ENCODE measurements around the gene RPS21.

DNA sequence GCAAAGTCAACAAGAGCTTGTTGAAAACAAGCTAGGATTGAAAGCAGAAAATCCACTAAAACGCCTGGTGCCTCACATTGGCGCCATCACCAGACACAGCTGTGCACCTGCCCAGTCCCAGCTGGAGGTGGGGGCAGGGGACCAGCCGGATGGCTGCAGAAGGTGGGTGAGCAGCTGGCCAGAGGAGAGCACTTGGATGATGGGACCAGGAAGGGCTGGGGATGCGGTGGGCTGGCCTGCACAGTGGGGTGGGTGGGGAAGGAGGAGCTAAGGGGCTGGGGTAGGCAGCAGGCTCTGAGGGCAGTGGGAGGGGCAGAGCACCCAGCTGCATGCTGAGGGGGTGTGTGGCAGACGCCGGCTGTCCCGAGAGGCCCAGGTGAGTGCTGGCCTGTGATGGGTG, 13.1 kb downstream of the RPS21 start:
- TF ChIP-seq, protein P1, sequence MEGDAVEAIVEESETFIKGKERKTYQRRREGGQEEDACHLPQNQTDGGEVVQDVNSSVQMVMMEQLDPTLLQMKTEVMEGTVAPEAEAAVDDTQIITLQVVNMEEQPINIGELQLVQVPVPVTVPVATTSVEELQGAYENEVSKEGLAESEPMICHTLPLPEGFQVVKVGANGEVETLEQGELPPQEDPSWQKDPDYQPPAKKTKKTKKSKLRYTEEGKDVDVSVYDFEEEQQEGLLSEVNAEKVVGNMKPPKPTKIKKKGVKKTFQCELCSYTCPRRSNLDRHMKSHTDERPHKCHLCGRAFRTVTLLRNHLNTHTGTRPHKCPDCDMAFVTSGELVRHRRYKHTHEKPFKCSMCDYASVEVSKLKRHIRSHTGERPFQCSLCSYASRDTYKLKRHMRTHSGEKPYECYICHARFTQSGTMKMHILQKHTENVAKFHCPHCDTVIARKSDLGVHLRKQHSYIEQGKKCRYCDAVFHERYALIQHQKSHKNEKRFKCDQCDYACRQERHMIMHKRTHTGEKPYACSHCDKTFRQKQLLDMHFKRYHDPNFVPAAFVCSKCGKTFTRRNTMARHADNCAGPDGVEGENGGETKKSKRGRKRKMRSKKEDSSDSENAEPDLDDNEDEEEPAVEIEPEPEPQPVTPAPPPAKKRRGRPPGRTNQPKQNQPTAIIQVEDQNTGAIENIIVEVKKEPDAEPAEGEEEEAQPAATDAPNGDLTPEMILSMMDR (IDR thresholded peaks at IDR 0.05), result no peak
- TF ChIP-seq POLR2A (IDR thresholded peaks at IDR 0.05), result no peak

All from heart left ventricle (tissue), 13 donors.